ENCODE data around the gene FAM53B.

GRCh38 chr10:124594240-124594639 lies 149.9 kb downstream of the FAM53B start:
- TF ChIP-seq POLR2A (IDR thresholded peaks at IDR 0.05) (no peak), CTCF (IDR thresholded peaks at IDR 0.05) (no peak)

All from body of pancreas (tissue), 4 donors.